ENCODE results near the gene PRDM12.

Gene PRDM12

DNA sequence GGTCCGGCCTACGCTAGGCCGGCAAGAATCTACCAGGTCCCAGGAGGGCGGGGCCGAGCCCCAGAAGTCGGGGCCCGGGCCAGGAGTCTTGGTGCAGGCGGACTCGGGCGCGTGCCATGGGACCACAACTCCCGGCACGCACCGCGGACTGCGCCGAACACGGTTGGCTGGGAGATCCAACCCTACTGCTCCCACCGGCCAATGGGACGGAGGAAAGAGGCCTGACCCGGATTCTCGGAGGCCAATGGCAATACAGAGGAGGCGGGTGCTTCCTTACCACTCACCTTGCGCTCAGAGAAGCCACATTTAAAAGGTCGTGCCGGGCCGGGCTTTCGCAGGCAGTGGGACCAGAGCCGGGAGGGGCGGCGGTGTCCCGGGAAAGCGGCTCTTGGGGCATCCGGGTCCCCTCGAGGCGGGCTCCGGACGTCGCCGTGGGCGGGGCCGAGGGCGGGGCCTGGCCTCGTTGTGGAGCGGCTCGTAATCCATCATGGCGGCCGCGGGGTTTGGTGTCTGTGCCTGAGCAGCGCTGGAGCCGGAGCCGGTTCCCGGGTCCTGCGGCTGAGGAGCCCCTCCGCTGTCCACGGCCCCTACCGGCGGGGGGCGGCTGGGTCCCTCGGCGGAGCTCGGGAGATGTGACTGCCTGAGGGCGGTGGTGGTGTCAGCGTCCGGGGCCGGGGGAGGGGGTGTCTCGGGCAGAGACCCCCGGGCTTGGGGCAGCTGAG is 48.3 kb downstream of the PRDM12 start:
- DNase-seq (peak; percentile 96), ATAC-seq (ENCODE audit: insufficient read depth, low read depth) (peak; percentile 96)
- peak overlapping the region; percentile 82 for H3K27ac ChIP-seq (ENCODE audit: low read length)
- H3K36me3 ChIP-seq (ENCODE audit: insufficient read depth, low read length) = no peaks in the 10 kb centered on the region
- H3K9ac ChIP-seq (ENCODE audit: low read depth, low read length) = peak overlapping the region; percentile 84
- TF ChIP-seq EZH2 (IDR thresholded peaks at IDR 0.05; ENCODE audit: borderline replicate concordance, low read depth, low read length, severe bottlenecking) = no peak
- TF ChIP-seq, protein P1, sequence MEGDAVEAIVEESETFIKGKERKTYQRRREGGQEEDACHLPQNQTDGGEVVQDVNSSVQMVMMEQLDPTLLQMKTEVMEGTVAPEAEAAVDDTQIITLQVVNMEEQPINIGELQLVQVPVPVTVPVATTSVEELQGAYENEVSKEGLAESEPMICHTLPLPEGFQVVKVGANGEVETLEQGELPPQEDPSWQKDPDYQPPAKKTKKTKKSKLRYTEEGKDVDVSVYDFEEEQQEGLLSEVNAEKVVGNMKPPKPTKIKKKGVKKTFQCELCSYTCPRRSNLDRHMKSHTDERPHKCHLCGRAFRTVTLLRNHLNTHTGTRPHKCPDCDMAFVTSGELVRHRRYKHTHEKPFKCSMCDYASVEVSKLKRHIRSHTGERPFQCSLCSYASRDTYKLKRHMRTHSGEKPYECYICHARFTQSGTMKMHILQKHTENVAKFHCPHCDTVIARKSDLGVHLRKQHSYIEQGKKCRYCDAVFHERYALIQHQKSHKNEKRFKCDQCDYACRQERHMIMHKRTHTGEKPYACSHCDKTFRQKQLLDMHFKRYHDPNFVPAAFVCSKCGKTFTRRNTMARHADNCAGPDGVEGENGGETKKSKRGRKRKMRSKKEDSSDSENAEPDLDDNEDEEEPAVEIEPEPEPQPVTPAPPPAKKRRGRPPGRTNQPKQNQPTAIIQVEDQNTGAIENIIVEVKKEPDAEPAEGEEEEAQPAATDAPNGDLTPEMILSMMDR (IDR thresholded peaks at IDR 0.05; ENCODE audit: borderline replicate concordance, extremely low read depth, low read length, poor library complexity, severe bottlenecking) = no peak
- H3K9me3 ChIP-seq (ENCODE audit: insufficient read depth, low read length, severe bottlenecking) = no peaks in the 10 kb centered on the region
- H3K4me1 ChIP-seq (ENCODE audit: insufficient read depth, low read length) = peaks cover 45% of the 10 kb centered on the region
- H4K20me1 ChIP-seq (ENCODE audit: insufficient read depth, low read length) = no peaks in the 10 kb centered on the region
- peak overlapping the region; percentile 54 to 68; a peak in 3 of 4 replicates for H3K4me3 ChIP-seq (ENCODE audit: low read depth in 1 of 2, low read length in 2 of 2)
- peaks cover 46% of the 10 kb centered on the region for H3K79me2 ChIP-seq (ENCODE audit: insufficient read depth, low read length)
- no peaks in the 10 kb centered on the region for H3K27me3 ChIP-seq (ENCODE audit: insufficient read depth, low read length, poor library complexity)
- H2AFZ ChIP-seq (ENCODE audit: low read depth, low read length) = peak overlapping the region; percentile 94
- peak overlapping the region; percentile 84 for H3K4me2 ChIP-seq (ENCODE audit: insufficient read depth, low read length)

- Histone ChIP-seq H4K20me1 (ENCODE audit: insufficient read depth, low read length) (no peaks in the 10 kb centered on the region), H3K9ac (ENCODE audit: low read depth, low read length) (peak overlapping the region; percentile 84), H3K9me3 (ENCODE audit: insufficient read depth, low read length, severe bottlenecking) (no peaks in the 10 kb centered on the region), H3K36me3 (ENCODE audit: insufficient read depth, low read length) (no peaks in the 10 kb centered on the region), H3K4me1 (ENCODE audit: insufficient read depth, low read length) (peaks cover 45% of the 10 kb centered on the region), H3K4me2 (ENCODE audit: insufficient read depth, low read length) (peak overlapping the region; percentile 84), H2AFZ (ENCODE audit: low read depth, low read length) (peak overlapping the region; percentile 84), H3K4me3 (ENCODE audit: low read depth in 1 of 2, low read length in 2 of 2) (peak overlapping the region; percentile 54 to 68; a peak in 3 of 4 replicates), H3K27me3 (ENCODE audit: insufficient read depth, low read length, poor library complexity) (no peaks in the 10 kb centered on the region), H3K79me2 (ENCODE audit: insufficient read depth, low read length) (peaks cover 49% of the 10 kb centered on the region), H3K27ac (ENCODE audit: low read length) (peak overlapping the region; percentile 82)
- TF ChIP-seq EZH2 (IDR thresholded peaks at IDR 0.05; ENCODE audit: borderline replicate concordance, low read depth, low read length, severe bottlenecking) = no peak
- TF ChIP-seq, protein P1 (IDR thresholded peaks at IDR 0.05; ENCODE audit: borderline replicate concordance, extremely low read depth, low read length, poor library complexity, severe bottlenecking) = peak; percentile 19
- DNase-seq (peak; percentile 15), ATAC-seq (ENCODE audit: insufficient read depth, low read depth) (no peak)
These were observed 49.0 kb downstream of the PRDM12 start for GRCh38 chr9:130713286-130713960.

DNA sequence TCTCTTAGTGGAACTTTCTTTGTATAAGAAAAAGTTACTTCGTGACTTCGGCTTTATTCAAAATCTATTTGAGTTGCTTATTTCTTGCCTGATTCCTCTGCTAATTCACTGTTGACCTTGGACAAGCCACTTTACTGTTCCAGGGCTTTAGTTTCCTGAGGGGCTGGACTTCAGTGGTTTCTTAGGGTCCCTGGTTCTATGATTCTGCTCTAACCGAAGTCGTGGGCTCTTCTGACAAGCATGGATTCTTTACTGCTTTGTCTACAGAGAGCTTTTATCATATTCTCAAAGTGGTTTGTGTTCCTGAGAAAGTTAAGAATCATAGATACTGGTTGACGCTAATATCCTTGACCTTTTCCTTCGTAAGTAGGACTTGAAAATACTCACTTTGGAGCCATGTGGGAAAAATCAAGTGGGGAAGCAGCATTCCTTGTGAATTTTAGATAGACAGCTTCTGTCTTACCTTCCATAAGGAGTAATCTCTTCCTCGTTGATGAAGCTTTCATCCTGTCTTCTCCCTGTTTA is 50.3 kb downstream of the PRDM12 start:
- no peaks in the 10 kb centered on the region for H3K27me3 ChIP-seq (ENCODE audit: insufficient read depth, low read length, poor library complexity)
- H3K4me2 ChIP-seq (ENCODE audit: insufficient read depth, low read length) = peak overlapping the region; percentile 84
- TF ChIP-seq, protein P1 (IDR thresholded peaks at IDR 0.05; ENCODE audit: borderline replicate concordance, extremely low read depth, low read length, poor library complexity, severe bottlenecking) = no peak
- TF ChIP-seq EZH2 (IDR thresholded peaks at IDR 0.05; ENCODE audit: borderline replicate concordance, low read depth, low read length, severe bottlenecking) = no peak
- peak overlapping the region; percentile 84 for H3K9ac ChIP-seq (ENCODE audit: low read depth, low read length)
- no peaks in the 10 kb centered on the region for H3K9me3 ChIP-seq (ENCODE audit: insufficient read depth, low read length, severe bottlenecking)
- DNase-seq (no peak), ATAC-seq (ENCODE audit: insufficient read depth, low read depth) (no peak)
- no peak overlapping the region for H2AFZ ChIP-seq (ENCODE audit: low read depth, low read length)
- H3K27ac ChIP-seq (ENCODE audit: low read length) = peak overlapping the region; percentile 50
- H3K79me2 ChIP-seq (ENCODE audit: insufficient read depth, low read length) = peaks cover 54% of the 10 kb centered on the region
- no peaks in the 10 kb centered on the region for H4K20me1 ChIP-seq (ENCODE audit: insufficient read depth, low read length)
- H3K36me3 ChIP-seq (ENCODE audit: insufficient read depth, low read length) = no peaks in the 10 kb centered on the region
- H3K4me3 ChIP-seq (ENCODE audit: low read depth in 1 of 2, low read length in 2 of 2) = peak overlapping the region; percentile 54 to 68; a peak in 3 of 4 replicates
- peaks cover 45% of the 10 kb centered on the region for H3K4me1 ChIP-seq (ENCODE audit: insufficient read depth, low read length)

Measured in DND-41 (cell line).